Hepatocyte (in vitro differentiated cells): ENCODE measurements around the gene MTF1. TPM values are rescaled to one million over a fixed set of nuclear protein-coding genes. Genes with fewer than 3 reads are reported as not detected.

Experiments
- DNase-seq: peaks from one replicate; pipeline ENCODE4 v3.0.0-alpha.2; 2016; ENCODE audit warnings: low spot score
- H2AFZ ChIP-seq: fragments of 200-600 bp; sonication (generic); 2 replicates; pipeline ENCODE4 v1.6.0; 2016; ENCODE audit warnings: antibody characterized with exemption, mild to moderate bottlenecking
- H3K27ac ChIP-seq: fragments of 200-600 bp; sonication (generic); 2 replicates; pipeline ENCODE4 v1.5.1; 2016; ENCODE audit warnings: mild to moderate bottlenecking
- H3K27me3 ChIP-seq: fragments of 200-600 bp; sonication (generic); 2 replicates; pipeline ENCODE4 v1.6.1; 2016
- H3K36me3 ChIP-seq: fragments of 200-600 bp; sonication (generic); replicated peaks from 2 replicates; pipeline ENCODE4 v1.5.1; 2016; ENCODE audit warnings: low read depth; ENCODE audit not compliant: insufficient read depth
- H3K4me1 ChIP-seq: fragments of 200-600 bp; sonication (generic); 2 replicates; pipeline ENCODE4 v1.5.1; 2016; ENCODE audit warnings: mild to moderate bottlenecking, moderate library complexity; ENCODE audit not compliant: insufficient read depth
- H3K4me2 ChIP-seq: fragments of 200-600 bp; sonication (generic); 2 replicates; pipeline ENCODE4 v1.6.0; 2016
- H3K4me3 ChIP-seq: fragments of 200-600 bp; sonication (generic); 2 replicates; pipeline ENCODE4 v1.5.1; 2016; ENCODE audit warnings: mild to moderate bottlenecking
- H3K79me2 ChIP-seq: fragments of 200-600 bp; sonication (generic); 2 replicates; pipeline ENCODE4 v1.6.0; 2017; ENCODE audit warnings: mild to moderate bottlenecking
- H3K9me2 ChIP-seq: fragments of 200-600 bp; sonication (generic); replicated peaks from 2 replicates; pipeline ENCODE4 v1.6.0; 2017; ENCODE audit warnings: mild to moderate bottlenecking; ENCODE audit not compliant: insufficient read depth
- H3K9me3 ChIP-seq: fragments of 200-600 bp; sonication (generic); 2 replicates; pipeline ENCODE4 v1.5.1; 2016; ENCODE audit warnings: low read depth, mild to moderate bottlenecking
- H4K20me1 ChIP-seq: fragments of 200-600 bp; sonication (generic); 2 replicates; pipeline ENCODE4 v1.6.0; 2016; ENCODE audit warnings: mild to moderate bottlenecking; ENCODE audit not compliant: insufficient read depth, poor library complexity, severe bottlenecking
- CTCF ChIP-seq: fragments of 200-600 bp; sonication (generic); IDR thresholded peaks from 2 replicates; pipeline ENCODE4 v1.5.1; 2016; ENCODE audit warnings: antibody characterized with exemption, mild to moderate bottlenecking; ENCODE audit not compliant: poor library complexity
- EZH2 ChIP-seq: fragments of 200-600 bp; sonication (generic); IDR thresholded peaks from 2 replicates; pipeline ENCODE4 v1.6.1; 2016; ENCODE audit warnings: antibody characterized with exemption, mild to moderate bottlenecking, borderline replicate concordance
- EZH2phosphoT487 ChIP-seq: fragments of 200-600 bp; sonication (generic); IDR thresholded peaks from one replicate; pipeline ENCODE4 v1.6.1; 2018; ENCODE audit warnings: antibody characterized with exemption, mild to moderate bottlenecking, low read depth, moderate library complexity; ENCODE audit not compliant: unreplicated experiment, severe bottlenecking
- WGBS: methylation state at CpG from one replicate; pipeline ENCODE4 v1.1.6; 2016; ENCODE audit warnings: low lambda C conversion rate; ENCODE audit errors: missing lambda C conversion rate; 5-methylcytosine and 5-hydroxymethylcytosine counted together
- polyA plus RNA-seq: library from polyadenylated mRNA; unstranded; fragments of >200 nt; fragmentation: Nextera tagmentation; extraction: Ambion mirVana; gene quantifications from 2 replicates; pipeline ENCODE4 v1.2.1, GENCODE V29; 2016
- total RNA-seq: library from RNA; depleted of rRNA; stranded (reverse); fragments of >200 nt; gene quantifications from 2 replicates; pipeline ENCODE4 v1.2.3, GENCODE V29; 2014

Gene MTF1
- total and polyA plus RNA-seq, 2 experiments from 2014 or later: 5.0 to 5.1 TPM

GRCh38 chr1:37824001-37824400 lies 35.4 kb downstream of the MTF1 start:
- Histone ChIP-seq H3K27ac (no peak overlapping the region), H3K36me3 (no peaks in the 10 kb centered on the region), H3K4me2 (no peak overlapping the region), H3K27me3 (no peaks in the 10 kb centered on the region), H3K9me3 (no peaks in the 10 kb centered on the region), H3K79me2 (no peaks in the 10 kb centered on the region), H3K9me2 (no peaks in the 10 kb centered on the region), H3K4me1 (no peaks in the 10 kb centered on the region), H4K20me1 (no peaks in the 10 kb centered on the region), H3K4me3 (no peak overlapping the region), H2AFZ (no peak overlapping the region)
- no peak for TF ChIP-seq CTCF
- TF ChIP-seq EZH2: no peak
- TF ChIP-seq EZH2phosphoT487: no peak
- DNase-seq: no peak
- WGBS: 90% methylated on average over 2 of the region's 2 CpGs

- H3K9me2 ChIP-seq: no peaks in the 10 kb centered on the region
- H4K20me1 ChIP-seq: no peaks in the 10 kb centered on the region
- no peaks in the 10 kb centered on the region for H3K27me3 ChIP-seq
- H3K27ac ChIP-seq: no peak overlapping the region
- H3K4me1 ChIP-seq: no peaks in the 10 kb centered on the region
- no peak overlapping the region for H3K4me2 ChIP-seq
- no peaks in the 10 kb centered on the region for H3K36me3 ChIP-seq
- WGBS: 96% methylated on average over 9 of the region's 9 CpGs
- H3K4me3 ChIP-seq: no peak overlapping the region
- no peak for DNase-seq
- H2AFZ ChIP-seq: no peak overlapping the region
- H3K79me2 ChIP-seq: no peaks in the 10 kb centered on the region
- TF ChIP-seq EZH2phosphoT487: no peak
- TF ChIP-seq EZH2: no peak
- no peak for TF ChIP-seq CTCF
- H3K9me3 ChIP-seq: no peaks in the 10 kb centered on the region
Observed at GRCh38 chr1:37822906-37823815, 36.2 kb downstream of the MTF1 start.

GRCh38 chr1:37821481-37821880 lies 37.9 kb downstream of the MTF1 start:
- no peak overlapping the region for H2AFZ ChIP-seq
- no peak overlapping the region for H3K4me3 ChIP-seq
- DNase-seq: no peak
- no peaks in the 10 kb centered on the region for H3K27me3 ChIP-seq
- H3K36me3 ChIP-seq: no peaks in the 10 kb centered on the region
- no peaks in the 10 kb centered on the region for H3K9me3 ChIP-seq
- no peak for TF ChIP-seq EZH2
- TF ChIP-seq EZH2phosphoT487: no peak
- TF ChIP-seq CTCF: no peak
- no peaks in the 10 kb centered on the region for H3K79me2 ChIP-seq
- H4K20me1 ChIP-seq: no peaks in the 10 kb centered on the region
- H3K4me2 ChIP-seq: no peak overlapping the region
- H3K9me2 ChIP-seq: no peaks in the 10 kb centered on the region
- no peaks in the 10 kb centered on the region for H3K4me1 ChIP-seq
- 96% methylated on average over 2 of the region's 2 CpGs for WGBS
- H3K27ac ChIP-seq: no peak overlapping the region
